ENCODE results near the gene RNF222. TPM values are rescaled to one million over a fixed set of nuclear protein-coding genes. Genes with fewer than 3 reads are reported as not detected.

RNF222 gene
- total and polyA plus RNA-seq, 2 donors (not counting 1 experiment from before 2014, with no cell fraction given): 3.0 TPM; not detected in 1

DNA sequence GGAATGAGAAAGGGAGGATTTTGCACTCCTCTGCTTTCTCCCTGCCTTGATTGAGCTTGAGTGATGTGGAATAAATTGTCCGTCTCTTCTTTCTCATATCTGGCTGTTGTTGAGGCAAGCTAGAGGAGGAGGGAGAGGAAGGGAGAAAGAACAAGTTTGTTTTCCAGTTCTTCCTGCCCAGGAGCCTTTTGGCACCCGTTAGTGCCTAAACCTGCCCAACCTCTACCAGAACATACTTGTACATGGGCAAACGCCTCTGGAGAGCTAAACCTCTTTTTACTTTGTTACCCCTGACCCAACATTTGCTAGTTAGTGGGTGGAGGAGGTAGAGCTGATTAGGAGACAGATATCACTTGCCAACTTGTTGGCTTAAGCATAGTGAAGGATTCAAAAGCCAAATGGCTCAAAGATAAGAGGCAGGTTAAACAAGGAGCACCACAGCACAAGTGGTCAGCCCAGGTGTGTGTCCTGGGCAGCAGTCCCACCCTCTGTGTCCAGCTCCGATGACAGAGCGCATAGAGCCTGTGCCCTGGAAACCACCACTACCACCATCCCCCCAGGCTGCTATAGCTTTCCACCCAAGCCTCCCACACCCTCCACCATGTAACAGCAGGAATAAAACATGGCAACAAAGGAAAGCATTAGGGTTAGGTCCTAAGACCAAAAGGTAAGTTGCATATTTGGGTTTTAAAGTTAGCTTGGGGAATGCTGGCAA, 51.5 kb downstream of the RNF222 start:
- Histone ChIP-seq H3K36me3 (replicated peaks in 1 of 2; ENCODE audit: control extremely low read depth in 1 of 2, control insufficient read depth in 1 of 2, extremely low read depth in 1 of 2, insufficient read depth in 2 of 2, low read length in 1 of 2) (no peaks in the 10 kb centered on the region), H4K20me1 (ENCODE audit: control insufficient read depth, insufficient read depth, low read length, poor library complexity, severe bottlenecking) (no peaks in the 10 kb centered on the region), H3K79me2 (ENCODE audit: control insufficient read depth, insufficient read depth, low read length) (no peaks in the 10 kb centered on the region), H3K9ac (ENCODE audit: low read length) (no peak overlapping the region), H3K9me3 (ENCODE audit: control extremely low read depth in 1 of 3, control insufficient read depth in 2 of 3, insufficient read depth in 1 of 3, low read length in 2 of 3) (no peaks in the 10 kb centered on the region), H2AFZ (ENCODE audit: insufficient read depth, low read depth, low read length, poor library complexity, severe bottlenecking) (no peak overlapping the region), H3K4me2 (replicated peaks; ENCODE audit: low read depth, low read length, poor library complexity, severe bottlenecking) (no peak overlapping the region), H3K4me1 (ENCODE audit: control insufficient read depth in 2 of 2, insufficient read depth in 2 of 2, low read length in 2 of 2) (no peaks in the 10 kb centered on the region), H3K27me3 (replicated peaks in 1 of 4; ENCODE audit: control extremely low read depth in 1 of 4, control insufficient read depth in 3 of 4, insufficient read depth in 4 of 4, low read length in 3 of 4) (peaks cover 0 to 5% (median 2%) of the 10 kb centered on the region in 4 experiments), H3K4me3 (ENCODE audit: control extremely low read depth in 1 of 5, extremely low read depth in 1 of 5, insufficient read depth in 1 of 5, low read depth in 2 of 5, low read length in 4 of 5) (no peak overlapping the region), H3K27ac (ENCODE audit: low read length in 2 of 2) (no peak overlapping the region)
- CTCF ChIA-PET: no interaction called here
- ATAC-seq (ENCODE audit: low read depth) (no peak), DNase-seq (no peak)
- POLR2A ChIA-PET: no interaction called here
- no peak for TF ChIP-seq EZH2 (IDR thresholded peaks at IDR 0.05; ENCODE audit: borderline replicate concordance, insufficient read depth, low read depth, low read length, poor library complexity, severe bottlenecking)
- TF ChIP-seq, protein P1, sequence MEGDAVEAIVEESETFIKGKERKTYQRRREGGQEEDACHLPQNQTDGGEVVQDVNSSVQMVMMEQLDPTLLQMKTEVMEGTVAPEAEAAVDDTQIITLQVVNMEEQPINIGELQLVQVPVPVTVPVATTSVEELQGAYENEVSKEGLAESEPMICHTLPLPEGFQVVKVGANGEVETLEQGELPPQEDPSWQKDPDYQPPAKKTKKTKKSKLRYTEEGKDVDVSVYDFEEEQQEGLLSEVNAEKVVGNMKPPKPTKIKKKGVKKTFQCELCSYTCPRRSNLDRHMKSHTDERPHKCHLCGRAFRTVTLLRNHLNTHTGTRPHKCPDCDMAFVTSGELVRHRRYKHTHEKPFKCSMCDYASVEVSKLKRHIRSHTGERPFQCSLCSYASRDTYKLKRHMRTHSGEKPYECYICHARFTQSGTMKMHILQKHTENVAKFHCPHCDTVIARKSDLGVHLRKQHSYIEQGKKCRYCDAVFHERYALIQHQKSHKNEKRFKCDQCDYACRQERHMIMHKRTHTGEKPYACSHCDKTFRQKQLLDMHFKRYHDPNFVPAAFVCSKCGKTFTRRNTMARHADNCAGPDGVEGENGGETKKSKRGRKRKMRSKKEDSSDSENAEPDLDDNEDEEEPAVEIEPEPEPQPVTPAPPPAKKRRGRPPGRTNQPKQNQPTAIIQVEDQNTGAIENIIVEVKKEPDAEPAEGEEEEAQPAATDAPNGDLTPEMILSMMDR (IDR thresholded peaks at IDR 0.05): no peak
- 94% methylated on average over 3 of the region's 5 CpGs for WGBS (ENCODE audit: insufficient coverage)
- Mint-ChIP-seq H3K9me3 (ENCODE audit: insufficient read depth) (no peaks in the 10 kb centered on the region), H3K27ac (no peak overlapping the region), H3K4me3 (no peak overlapping the region), H3K27me3 (peaks cover 28% of the 10 kb centered on the region), H3K4me1 (no peaks in the 10 kb centered on the region)
- intact Hi-C loops (cut with micrococcal nuclease): no loop called here

DNA sequence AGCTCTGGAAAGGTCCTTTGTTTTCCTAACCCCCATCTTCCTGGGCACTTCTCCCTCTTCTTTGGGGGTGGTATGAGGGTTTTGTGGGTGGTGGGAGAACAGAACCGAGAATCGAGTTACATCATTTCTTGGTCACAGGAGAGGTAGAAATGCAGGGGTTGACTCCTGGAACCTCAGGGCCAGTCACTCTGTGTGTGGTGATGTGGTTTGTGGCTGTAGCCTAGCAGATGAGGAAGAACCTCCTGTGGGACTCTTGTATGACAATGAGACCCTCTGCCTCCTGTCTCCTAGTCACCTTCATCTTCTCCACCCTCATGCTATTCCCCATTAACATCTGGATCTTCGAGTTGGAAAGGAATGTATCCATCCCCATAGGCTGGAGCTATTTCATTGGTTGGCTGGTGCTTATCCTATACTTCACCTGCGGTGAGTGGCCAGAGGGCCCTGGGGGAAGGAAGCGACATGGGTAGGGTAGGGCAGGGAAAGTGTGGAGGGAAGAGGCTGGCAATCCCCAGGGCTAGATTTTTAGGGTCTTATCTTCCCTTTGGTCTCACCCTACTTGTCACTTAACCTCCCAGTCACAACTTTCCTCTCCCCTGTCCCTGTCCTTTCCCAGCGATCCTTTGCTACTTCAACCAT, 52.5 kb downstream of the RNF222 start:
- DNase-seq: no peak
- H3K9me3 Mint-ChIP-seq (ENCODE audit: insufficient read depth): no peaks in the 10 kb centered on the region
- WGBS (ENCODE audit: insufficient coverage): 100% methylated on average over 1 of the region's 6 CpGs

More for the DNA sequence above, 52.5 kb downstream of the RNF222 start:
- Histone ChIP-seq H3K79me2 (ENCODE audit: control insufficient read depth, insufficient read depth, low read length) (no peaks in the 10 kb centered on the region), H3K9me3 (ENCODE audit: control extremely low read depth in 1 of 3, control insufficient read depth in 2 of 3, insufficient read depth in 1 of 3, low read length in 2 of 3) (no peaks in the 10 kb centered on the region), H3K4me2 (replicated peaks; ENCODE audit: low read depth, low read length, poor library complexity, severe bottlenecking) (no peak overlapping the region), H2AFZ (ENCODE audit: insufficient read depth, low read depth, low read length, poor library complexity, severe bottlenecking) (no peak overlapping the region), H3K27me3 (replicated peaks in 1 of 4; ENCODE audit: control extremely low read depth in 1 of 4, control insufficient read depth in 3 of 4, insufficient read depth in 4 of 4, low read length in 3 of 4) (peaks cover 0 to 5% (median 2%) of the 10 kb centered on the region in 4 experiments), H3K36me3 (replicated peaks in 1 of 2; ENCODE audit: control extremely low read depth in 1 of 2, control insufficient read depth in 1 of 2, extremely low read depth in 1 of 2, insufficient read depth in 2 of 2, low read length in 1 of 2) (no peaks in the 10 kb centered on the region), H4K20me1 (ENCODE audit: control insufficient read depth, insufficient read depth, low read length, poor library complexity, severe bottlenecking) (no peaks in the 10 kb centered on the region), H3K27ac (ENCODE audit: low read length in 2 of 2) (no peak overlapping the region), H3K9ac (ENCODE audit: low read length) (no peak overlapping the region), H3K4me1 (ENCODE audit: control insufficient read depth in 2 of 2, insufficient read depth in 2 of 2, low read length in 2 of 2) (no peaks in the 10 kb centered on the region), H3K4me3 (ENCODE audit: control extremely low read depth in 1 of 5, extremely low read depth in 1 of 5, insufficient read depth in 1 of 5, low read depth in 2 of 5, low read length in 4 of 5) (no peak overlapping the region)
- POLR2A ChIA-PET: no interaction called here
- no peak overlapping the region for H3K4me3 Mint-ChIP-seq
- no peak for ATAC-seq (ENCODE audit: low read depth)
- no peak overlapping the region for H3K27ac Mint-ChIP-seq
- TF ChIP-seq EZH2 (IDR thresholded peaks at IDR 0.05; ENCODE audit: borderline replicate concordance, insufficient read depth, low read depth, low read length, poor library complexity, severe bottlenecking): no peak
- TF ChIP-seq, protein P1 (IDR thresholded peaks at IDR 0.05): no peak
- peaks cover 22% of the 10 kb centered on the region for H3K27me3 Mint-ChIP-seq
- intact Hi-C loops (cut with micrococcal nuclease): no loop called here
- H3K4me1 Mint-ChIP-seq: no peaks in the 10 kb centered on the region
- CTCF ChIA-PET: no interaction called here

Data from B cell (primary cell).